ENCODE results near the gene DRG2. TPM values are rescaled to one million over a fixed set of nuclear protein-coding genes. Genes with fewer than 3 reads are reported as not detected.

Gene DRG2
- total and polyA plus RNA-seq, 9 of the 15 experiments (the other 6 are each of a cell fraction or from before 2014, with no cell fraction given) = 6.6 to 36.7 (median 26.1) TPM

DNA sequence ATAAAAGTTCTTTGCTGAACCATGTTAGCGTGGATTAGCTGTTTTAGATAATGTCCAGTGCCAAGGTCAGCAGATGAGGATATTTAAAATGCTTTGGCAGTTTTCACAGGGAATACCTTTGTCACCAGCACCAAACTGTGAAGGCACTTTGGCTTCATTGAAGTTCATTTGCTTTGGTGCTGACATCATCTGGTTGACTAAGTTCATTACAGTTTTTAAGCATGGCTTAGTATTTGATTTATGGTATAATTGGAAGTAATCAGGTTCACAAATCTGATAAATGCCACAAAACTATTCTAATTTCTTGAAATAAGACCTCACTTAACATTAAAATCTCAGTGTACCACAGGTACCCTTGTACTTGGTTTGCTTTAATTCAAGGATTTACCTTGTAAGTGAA lies 44.3 kb upstream of the DRG2 start (continued):
- TF ChIP-seq, protein P1, sequence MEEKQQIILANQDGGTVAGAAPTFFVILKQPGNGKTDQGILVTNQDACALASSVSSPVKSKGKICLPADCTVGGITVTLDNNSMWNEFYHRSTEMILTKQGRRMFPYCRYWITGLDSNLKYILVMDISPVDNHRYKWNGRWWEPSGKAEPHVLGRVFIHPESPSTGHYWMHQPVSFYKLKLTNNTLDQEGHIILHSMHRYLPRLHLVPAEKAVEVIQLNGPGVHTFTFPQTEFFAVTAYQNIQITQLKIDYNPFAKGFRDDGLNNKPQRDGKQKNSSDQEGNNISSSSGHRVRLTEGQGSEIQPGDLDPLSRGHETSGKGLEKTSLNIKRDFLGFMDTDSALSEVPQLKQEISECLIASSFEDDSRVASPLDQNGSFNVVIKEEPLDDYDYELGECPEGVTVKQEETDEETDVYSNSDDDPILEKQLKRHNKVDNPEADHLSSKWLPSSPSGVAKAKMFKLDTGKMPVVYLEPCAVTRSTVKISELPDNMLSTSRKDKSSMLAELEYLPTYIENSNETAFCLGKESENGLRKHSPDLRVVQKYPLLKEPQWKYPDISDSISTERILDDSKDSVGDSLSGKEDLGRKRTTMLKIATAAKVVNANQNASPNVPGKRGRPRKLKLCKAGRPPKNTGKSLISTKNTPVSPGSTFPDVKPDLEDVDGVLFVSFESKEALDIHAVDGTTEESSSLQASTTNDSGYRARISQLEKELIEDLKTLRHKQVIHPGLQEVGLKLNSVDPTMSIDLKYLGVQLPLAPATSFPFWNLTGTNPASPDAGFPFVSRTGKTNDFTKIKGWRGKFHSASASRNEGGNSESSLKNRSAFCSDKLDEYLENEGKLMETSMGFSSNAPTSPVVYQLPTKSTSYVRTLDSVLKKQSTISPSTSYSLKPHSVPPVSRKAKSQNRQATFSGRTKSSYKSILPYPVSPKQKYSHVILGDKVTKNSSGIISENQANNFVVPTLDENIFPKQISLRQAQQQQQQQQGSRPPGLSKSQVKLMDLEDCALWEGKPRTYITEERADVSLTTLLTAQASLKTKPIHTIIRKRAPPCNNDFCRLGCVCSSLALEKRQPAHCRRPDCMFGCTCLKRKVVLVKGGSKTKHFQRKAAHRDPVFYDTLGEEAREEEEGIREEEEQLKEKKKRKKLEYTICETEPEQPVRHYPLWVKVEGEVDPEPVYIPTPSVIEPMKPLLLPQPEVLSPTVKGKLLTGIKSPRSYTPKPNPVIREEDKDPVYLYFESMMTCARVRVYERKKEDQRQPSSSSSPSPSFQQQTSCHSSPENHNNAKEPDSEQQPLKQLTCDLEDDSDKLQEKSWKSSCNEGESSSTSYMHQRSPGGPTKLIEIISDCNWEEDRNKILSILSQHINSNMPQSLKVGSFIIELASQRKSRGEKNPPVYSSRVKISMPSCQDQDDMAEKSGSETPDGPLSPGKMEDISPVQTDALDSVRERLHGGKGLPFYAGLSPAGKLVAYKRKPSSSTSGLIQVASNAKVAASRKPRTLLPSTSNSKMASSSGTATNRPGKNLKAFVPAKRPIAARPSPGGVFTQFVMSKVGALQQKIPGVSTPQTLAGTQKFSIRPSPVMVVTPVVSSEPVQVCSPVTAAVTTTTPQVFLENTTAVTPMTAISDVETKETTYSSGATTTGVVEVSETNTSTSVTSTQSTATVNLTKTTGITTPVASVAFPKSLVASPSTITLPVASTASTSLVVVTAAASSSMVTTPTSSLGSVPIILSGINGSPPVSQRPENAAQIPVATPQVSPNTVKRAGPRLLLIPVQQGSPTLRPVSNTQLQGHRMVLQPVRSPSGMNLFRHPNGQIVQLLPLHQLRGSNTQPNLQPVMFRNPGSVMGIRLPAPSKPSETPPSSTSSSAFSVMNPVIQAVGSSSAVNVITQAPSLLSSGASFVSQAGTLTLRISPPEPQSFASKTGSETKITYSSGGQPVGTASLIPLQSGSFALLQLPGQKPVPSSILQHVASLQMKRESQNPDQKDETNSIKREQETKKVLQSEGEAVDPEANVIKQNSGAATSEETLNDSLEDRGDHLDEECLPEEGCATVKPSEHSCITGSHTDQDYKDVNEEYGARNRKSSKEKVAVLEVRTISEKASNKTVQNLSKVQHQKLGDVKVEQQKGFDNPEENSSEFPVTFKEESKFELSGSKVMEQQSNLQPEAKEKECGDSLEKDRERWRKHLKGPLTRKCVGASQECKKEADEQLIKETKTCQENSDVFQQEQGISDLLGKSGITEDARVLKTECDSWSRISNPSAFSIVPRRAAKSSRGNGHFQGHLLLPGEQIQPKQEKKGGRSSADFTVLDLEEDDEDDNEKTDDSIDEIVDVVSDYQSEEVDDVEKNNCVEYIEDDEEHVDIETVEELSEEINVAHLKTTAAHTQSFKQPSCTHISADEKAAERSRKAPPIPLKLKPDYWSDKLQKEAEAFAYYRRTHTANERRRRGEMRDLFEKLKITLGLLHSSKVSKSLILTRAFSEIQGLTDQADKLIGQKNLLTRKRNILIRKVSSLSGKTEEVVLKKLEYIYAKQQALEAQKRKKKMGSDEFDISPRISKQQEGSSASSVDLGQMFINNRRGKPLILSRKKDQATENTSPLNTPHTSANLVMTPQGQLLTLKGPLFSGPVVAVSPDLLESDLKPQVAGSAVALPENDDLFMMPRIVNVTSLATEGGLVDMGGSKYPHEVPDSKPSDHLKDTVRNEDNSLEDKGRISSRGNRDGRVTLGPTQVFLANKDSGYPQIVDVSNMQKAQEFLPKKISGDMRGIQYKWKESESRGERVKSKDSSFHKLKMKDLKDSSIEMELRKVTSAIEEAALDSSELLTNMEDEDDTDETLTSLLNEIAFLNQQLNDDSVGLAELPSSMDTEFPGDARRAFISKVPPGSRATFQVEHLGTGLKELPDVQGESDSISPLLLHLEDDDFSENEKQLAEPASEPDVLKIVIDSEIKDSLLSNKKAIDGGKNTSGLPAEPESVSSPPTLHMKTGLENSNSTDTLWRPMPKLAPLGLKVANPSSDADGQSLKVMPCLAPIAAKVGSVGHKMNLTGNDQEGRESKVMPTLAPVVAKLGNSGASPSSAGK (IDR thresholded peaks at IDR 0.05) = no peak
- TF ChIP-seq ZFP1 (CRISPR knock-in tag; IDR thresholded peaks at IDR 0.05) = no peak
- TF ChIP-seq RBM25 (IDR thresholded peaks at IDR 0.05; ENCODE audit: low read depth, low read length, severe bottlenecking) = no peak
